Stimulated activated CD4-positive, alpha-beta T cell treated with anti-CD3 and anti-CD28 coated beads, TNF-alpha, amount 100 ng/mL, for 4 hours (primary cell): ENCODE data around the gene HIBCH.
"Not testable (repeated sequence)": the region's sequence is repeated elsewhere in the genome, so short reads cannot be mapped to it uniquely, and the experiment has no call there.

Experiments
- DNase-seq, 3 experiments: peaks; one replicate each; pipeline ENCODE4 v3.0.0-alpha.2; 2020; ENCODE audit warnings: low read depth in 3 of 3

Gene HIBCH

GRCh38 chr2:190250421-190250820, 69.2 kb downstream of the HIBCH start:
- DNase-seq = no peak

GRCh38 chr2:190235551-190236075, 84.0 kb downstream of the HIBCH start:
- DNase-seq = no peak

- DNase-seq = no peak
Measured at GRCh38 chr2:190235101-190235500, 84.5 kb downstream of the HIBCH start.

GRCh38 chr2:190223989-190224388, 95.6 kb downstream of the HIBCH start:
- DNase-seq = not testable (repeated sequence)

GRCh38 chr2:190222745-190223144, 96.9 kb downstream of the HIBCH start:
- not testable (repeated sequence) for DNase-seq

GRCh38 chr2:190221429-190221828, 98.2 kb downstream of the HIBCH start:
- DNase-seq = no peak

- no peak for DNase-seq
Measured at GRCh38 chr2:190219186-190219585, 100.4 kb downstream of the HIBCH start.

- no peak for DNase-seq
Measured at GRCh38 chr2:190217616-190218015, 102.0 kb downstream of the HIBCH start.

- no peak for DNase-seq
Measured at GRCh38 chr2:190216829-190217228, 102.8 kb downstream of the HIBCH start.

GRCh38 chr2:190215620-190216019, 104.0 kb downstream of the HIBCH start:
- no peak for DNase-seq

GRCh38 chr2:190214426-190215194, 105.0 kb downstream of the HIBCH start:
- no peak for DNase-seq

GRCh38 chr2:190213441-190214335, 105.9 kb downstream of the HIBCH start:
- no peak for DNase-seq

- no peak for DNase-seq
Measured at GRCh38 chr2:190210471-190210870, 109.2 kb downstream of the HIBCH start.

GRCh38 chr2:190209559-190209958, 110.1 kb downstream of the HIBCH start:
- DNase-seq = no peak

- no peak for DNase-seq
Measured at GRCh38 chr2:190207930-190208329, 111.7 kb downstream of the HIBCH start.

- no peak for DNase-seq
Measured at GRCh38 chr2:190205657-190206056, 114.0 kb downstream of the HIBCH start.

- DNase-seq = no peak
Measured at GRCh38 chr2:190202604-190203003, 117.0 kb downstream of the HIBCH start.

- DNase-seq = no peak
Measured at GRCh38 chr2:190202018-190202417, 117.6 kb downstream of the HIBCH start.

GRCh38 chr2:190200603-190201002, 119.0 kb downstream of the HIBCH start:
- no peak for DNase-seq

- DNase-seq = no peak
Measured at GRCh38 chr2:190199530-190199929, 120.1 kb downstream of the HIBCH start.

- DNase-seq = no peak
Measured at GRCh38 chr2:190199109-190199508, 120.5 kb downstream of the HIBCH start.

GRCh38 chr2:190197143-190197720, 122.4 kb downstream of the HIBCH start:
- DNase-seq = no peak
